Kidney capillary endothelial cell (primary cell): Measurements from ENCODE around the gene AFP.
"Not testable (repeated sequence)": the region's sequence is repeated elsewhere in the genome, so short reads cannot be mapped to it uniquely, and the experiment has no call there.

ENCODE experiments used
- DNase-seq: peaks from one replicate; pipeline ENCODE4 v3.0.0-alpha.2; 2018; ENCODE audit warnings: low spot score

Gene AFP

GRCh38 chr4:73435984-73436383 is at the start of gene AFP:
Gene AFP, plus strand, starts transcription at chr4:73436221. Its CDS starts 42 bp downstream, at chr4:73436263.
- DNase-seq, result no peak

GRCh38 chr4:73387552-73387951 is 48.5 kb upstream of the AFP start:
- DNase-seq, result no peak

- DNase-seq, result no peak
These were observed 47.1 kb upstream of the AFP start for GRCh38 chr4:73388887-73389286.

- not testable (repeated sequence) for DNase-seq
These were observed 46.4 kb upstream of the AFP start for GRCh38 chr4:73389663-73390062.

- DNase-seq, result no peak
These were observed 44.2 kb upstream of the AFP start for GRCh38 chr4:73391774-73392173.

- DNase-seq, result no peak
These were observed 43.1 kb upstream of the AFP start for GRCh38 chr4:73392936-73393335.

GRCh38 chr4:73396304-73396703 is 39.7 kb upstream of the AFP start:
- DNase-seq, result no peak

GRCh38 chr4:73396993-73397972 is 38.7 kb upstream of the AFP start:
- no peak for DNase-seq

- no peak for DNase-seq
These were observed 34.6 kb upstream of the AFP start for GRCh38 chr4:73401412-73401811.

GRCh38 chr4:73404042-73404441 is 32.0 kb upstream of the AFP start, which contains the start of gene ALB:
Gene ALB, plus strand, starts transcription at chr4:73404287. Its CDS starts 41 bp downstream, at chr4:73404328.
- DNase-seq, result no peak

GRCh38 chr4:73404457-73404856 is 31.6 kb upstream of the AFP start:
- no peak for DNase-seq

- DNase-seq, result no peak
These were observed 30.9 kb upstream of the AFP start for GRCh38 chr4:73405138-73405537.

- no peak for DNase-seq
These were observed 29.5 kb upstream of the AFP start for GRCh38 chr4:73406548-73406875.

- no peak for DNase-seq
These were observed 28.8 kb upstream of the AFP start for GRCh38 chr4:73407227-73407673.

- no peak for DNase-seq
These were observed 27.7 kb upstream of the AFP start for GRCh38 chr4:73408181-73408867.

- DNase-seq, result no peak
These were observed 26.8 kb upstream of the AFP start for GRCh38 chr4:73409012-73409862.

GRCh38 chr4:73409978-73410548 is 26.0 kb upstream of the AFP start:
- DNase-seq, result no peak

GRCh38 chr4:73410916-73411730 is 24.9 kb upstream of the AFP start:
- DNase-seq, result no peak

GRCh38 chr4:73411731-73412414 is 24.1 kb upstream of the AFP start:
- DNase-seq, result no peak

- DNase-seq, result no peak
These were observed 22.7 kb upstream of the AFP start for GRCh38 chr4:73413294-73413755.
